Right lobe of liver (tissue), 4 donors: ENCODE results near the gene VASN.

ENCODE experiments used
- CTCF ChIP-seq, 4 donors: fragments of 200-600 bp in 3 of 4; fragments of 450-650 bp in 1 of 4; IDR thresholded peaks; one replicate each; pipeline versions ENCODE4 v1.5.1 to v1.8.0; 2016 to 2022; ENCODE audit warnings: antibody characterized with exemption in 4 of 4, mild to moderate bottlenecking in 2 of 4
- POLR2A ChIP-seq: fragments of 450-650 bp; IDR thresholded peaks from one replicate; pipeline ENCODE4 v1.6.1; 2017; ENCODE audit warnings: antibody characterized with exemption, mild to moderate bottlenecking
- donor health status: DM: no; HTN: no; CAD: no.
- donor health status: DM: no; HTN: no; CAD: no.
- donor health status: DM: no; HTN: yes; CAD: no.

- TF ChIP-seq POLR2A = no peak
- TF ChIP-seq CTCF (IDR thresholded peaks at IDR 0.05) = no peak
These were observed 6.0 kb upstream of the VASN start for GRCh38 chr16:4365615-4366014.
